Gastroesophageal sphincter (tissue), 4 donors: Measurements from ENCODE around the gene RFX2. TPM values are rescaled to one million over a fixed set of nuclear protein-coding genes. Genes with fewer than 3 reads are reported as not detected.
A peak's percentile ranks its signal among the peaks of the same experiment; 100 is the strongest.

Experiments
- ATAC-seq: fragments of 150-250 bp; one replicate; pipeline ENCODE4 v1.9.1; 2016; ENCODE audit warnings: mild to moderate bottlenecking, moderate library complexity
- H3K27ac ChIP-seq, 4 donors: fragments of 200-600 bp; sonication (generic) in 3 of 4; 1 replicate in 3 of 4; 2 replicates in 1 of 4; pipeline ENCODE4 v1.5.1; 2016 to 2019
- H3K27me3 ChIP-seq: fragments of 200-600 bp; sonication (generic); one replicate; pipeline ENCODE4 v1.5.1; 2019
- H3K36me3 ChIP-seq, 2 donors: fragments of 200-600 bp; sonication (generic); one replicate each; pipeline ENCODE4 v1.5.1; 2019; ENCODE audit warnings: control low read depth in 1 of 2
- H3K4me1 ChIP-seq, 3 donors: fragments of 200-600 bp; sonication (generic); 1 replicate in 2 of 3; 2 replicates in 1 of 3; pipeline ENCODE4 v1.5.1; 2016 to 2019; ENCODE audit warnings: control low read depth in 2 of 3
- H3K4me3 ChIP-seq, 2 donors: fragments of 200-600 bp; sonication (generic); one replicate each; pipeline ENCODE4 v1.5.1; 2019; ENCODE audit warnings: mild to moderate bottlenecking in 1 of 2, moderate library complexity in 1 of 2
- H3K9me3 ChIP-seq, 3 donors: fragments of 200-600 bp; sonication (generic); one replicate each; pipeline ENCODE4 v1.5.1; 2017 to 2019; ENCODE audit warnings: control low read depth in 2 of 3
- CTCF ChIP-seq, 4 experiments: fragments of 200-600 bp in 2 of 4; fragments of 450-650 bp in 2 of 4; sonication (generic) in 1 of 4; IDR thresholded peaks; one replicate each; pipeline ENCODE4 v1.5.1; 2017 to 2019; ENCODE audit warnings: antibody characterized with exemption in 4 of 4, mild to moderate bottlenecking in 2 of 4, moderate library complexity in 2 of 4
- EP300 ChIP-seq: sonication (generic); formaldehyde crosslinking; IDR thresholded peaks from one replicate; pipeline ENCODE4 v1.6.1; 2017; ENCODE audit warnings: antibody characterized with exemption, mild to moderate bottlenecking
- POLR2A ChIP-seq, 2 donors: fragments of 450-650 bp; IDR thresholded peaks; one replicate each; pipeline ENCODE4 v1.6.1; 2017; ENCODE audit warnings: antibody characterized with exemption in 2 of 2, mild to moderate bottlenecking in 2 of 2, moderate library complexity in 1 of 2
- POLR2AphosphoS5 ChIP-seq: sonication (generic); formaldehyde crosslinking; IDR thresholded peaks from one replicate; pipeline ENCODE4 v1.6.1; 2017; ENCODE audit warnings: antibody characterized with exemption
- WGBS, 2 donors: methylation state at CpG; one replicate each; pipeline ENCODE4 v1.1.5; 2018; ENCODE audit warnings: low coverage in 1 of 2; 5-methylcytosine and 5-hydroxymethylcytosine counted together
- total RNA-seq, 4 donors: library from RNA; depleted of rRNA; stranded (reverse); fragments of >200 nt; gene quantifications; one replicate each; pipeline ENCODE4 v1.1.0, GENCODE V29; 2016

Gene RFX2
- total RNA-seq, 4 donors from 2014 or later: 18.7 to 49.1 (median 37.6) TPM

- 55 to 76% methylated on average over 4 of the region's 4 CpGs for WGBS, 2 donors
- no peak for ATAC-seq
- Histone ChIP-seq H3K4me3 (no peak overlapping the region), H3K9me3 (no peaks in the 10 kb centered on the region), H3K4me1 (peaks cover 20 to 94% (median 46%) of the 10 kb centered on the region in 3 donors), H3K27me3 (no peaks in the 10 kb centered on the region), H3K36me3 (no peaks in the 10 kb centered on the region), H3K27ac (peak overlapping the region; percentile 1 to 97 (median 60))
- TF ChIP-seq POLR2A (IDR thresholded peaks at IDR 0.05) (no peak), CTCF (IDR thresholded peaks at IDR 0.05) (no peak)
These were observed 14.5 kb downstream of the RFX2 start for GRCh38 chr19:6095760-6096159.

DNA sequence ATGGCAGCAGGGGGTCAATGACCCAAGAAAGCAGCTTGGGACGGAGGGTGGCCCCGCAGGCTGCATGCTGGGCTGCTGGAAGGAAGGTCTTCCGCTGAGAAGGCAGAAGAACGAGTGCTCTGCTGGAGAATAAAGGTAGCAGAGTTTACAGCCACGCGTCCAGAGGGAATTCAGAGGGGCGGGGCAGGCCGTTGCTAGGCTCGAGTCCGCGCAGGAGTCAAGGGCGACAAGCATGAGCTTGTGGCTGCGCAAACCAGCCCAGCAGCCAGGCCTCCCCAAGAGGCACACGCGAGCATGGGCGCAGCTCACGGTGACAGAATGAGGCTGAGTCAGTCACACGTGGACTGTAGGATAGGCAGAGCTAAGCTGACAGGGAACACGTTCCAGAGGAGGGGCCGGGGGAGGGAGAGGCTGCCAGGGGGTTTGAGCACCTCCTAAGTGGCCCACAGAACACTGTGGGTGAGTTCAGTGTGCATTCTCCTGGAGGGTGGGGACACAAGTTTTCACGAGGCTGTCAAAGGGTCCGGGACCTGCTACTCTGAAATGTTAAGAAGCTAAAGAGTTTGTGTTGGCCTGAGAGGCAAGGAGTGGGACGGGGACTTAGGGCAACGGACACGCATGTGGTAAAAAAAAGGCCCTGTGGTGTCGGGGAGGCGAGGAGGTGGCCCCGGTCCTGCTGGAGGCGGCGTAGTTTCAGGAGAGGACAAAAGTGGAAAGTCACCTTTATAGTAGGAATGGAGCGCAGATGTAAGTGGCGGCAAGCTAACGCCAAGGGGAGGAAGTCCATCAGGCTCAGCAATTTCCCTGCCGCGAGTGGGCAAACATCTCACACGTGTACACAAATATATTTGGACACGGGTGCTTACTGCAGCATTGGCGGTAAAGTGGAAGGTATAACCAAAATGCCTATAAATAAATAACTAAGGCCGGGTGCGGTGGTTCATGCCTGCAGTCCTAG lies 17.7 kb downstream of the RFX2 start:
- TF ChIP-seq POLR2A (IDR thresholded peaks at IDR 0.05) (peak; percentile 48 to 68), POLR2AphosphoS5 (peak; percentile 85), CTCF (IDR thresholded peaks at IDR 0.05) (peak in 2 of 4 experiments; percentile 52), EP300 (no peak)
- Histone ChIP-seq H3K4me1 (peaks cover 6 to 92% (median 32%) of the 10 kb centered on the region in 3 donors), H3K4me3 (peak overlapping the region; percentile 1 to 38)

DNA sequence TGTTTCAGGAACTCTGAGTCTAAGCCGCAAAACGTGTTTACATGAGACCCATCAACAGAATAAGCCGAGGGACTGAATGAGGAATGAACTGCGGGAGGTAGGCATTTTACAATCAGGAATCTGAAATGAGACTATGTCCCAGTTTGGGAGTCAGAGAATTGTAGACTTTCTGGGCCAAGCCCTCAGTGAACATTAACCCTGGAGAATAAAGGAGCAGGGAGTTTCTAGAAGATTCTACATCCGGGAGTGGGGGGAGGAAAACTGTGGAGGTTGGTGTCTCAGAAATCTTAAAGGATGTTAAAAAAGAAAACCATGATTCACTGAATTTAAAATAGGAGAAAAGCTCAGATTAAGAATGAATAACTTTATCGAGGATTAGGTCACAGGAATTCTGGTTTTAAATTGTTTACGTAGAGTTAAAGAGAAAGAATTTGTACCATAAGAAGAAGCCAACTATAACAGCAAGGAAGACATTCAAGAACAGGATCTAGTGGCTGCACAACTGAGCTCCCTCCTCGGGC lies 18.5 kb downstream of the RFX2 start:
- ATAC-seq: no peak

More for the DNA sequence above, 17.7 kb downstream of the RFX2 start:
- H3K27ac ChIP-seq: peak overlapping the region; percentile 73 to 97 (median 89)
- H3K9me3 ChIP-seq: no peaks in the 10 kb centered on the region
- H3K36me3 ChIP-seq: no peaks in the 10 kb centered on the region
- no peaks in the 10 kb centered on the region for H3K27me3 ChIP-seq
- ATAC-seq: peak; percentile 91
- 29 to 31% methylated on average over 20 to 33 of the region's 40 CpGs for WGBS, 2 donors

DNA sequence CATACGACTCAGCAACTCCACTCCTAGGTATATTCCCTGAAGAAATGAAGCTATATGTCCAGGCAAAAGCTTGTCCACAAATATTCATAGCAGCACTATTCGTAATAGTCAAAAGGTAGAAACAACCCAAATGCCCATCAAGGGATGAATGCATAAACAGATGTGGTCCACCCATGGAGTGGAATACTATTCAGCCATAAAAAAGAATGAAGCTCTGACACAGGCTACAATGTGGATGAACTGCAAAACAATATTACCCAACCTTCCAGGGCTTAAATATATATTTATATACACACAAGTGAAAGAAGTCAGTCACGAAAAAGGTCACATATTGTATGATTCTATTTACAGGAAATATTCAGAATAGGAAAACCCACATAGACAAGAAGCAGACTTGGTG lies 19.7 kb downstream of the RFX2 start:
- no peak overlapping the region for H3K4me3 ChIP-seq
- H3K36me3 ChIP-seq: no peaks in the 10 kb centered on the region
- TF ChIP-seq EP300 (no peak), POLR2A (IDR thresholded peaks at IDR 0.05) (no peak), POLR2AphosphoS5 (no peak), CTCF (IDR thresholded peaks at IDR 0.05) (no peak)
- H3K4me1 ChIP-seq: peaks cover 11 to 98% (median 40%) of the 10 kb centered on the region in 3 donors
- no peak for ATAC-seq
- 57 to 77% methylated on average over 2 to 3 of the region's 3 CpGs for WGBS, 2 donors
- H3K27me3 ChIP-seq: no peaks in the 10 kb centered on the region
- no peaks in the 10 kb centered on the region for H3K9me3 ChIP-seq
- H3K27ac ChIP-seq: peak overlapping the region; percentile 73 to 97 (median 89)

More for the DNA sequence above, 18.5 kb downstream of the RFX2 start:
- Histone ChIP-seq H3K27ac (peak overlapping the region; percentile 73 to 97 (median 89)), H3K36me3 (no peaks in the 10 kb centered on the region), H3K4me3 (peak overlapping the region; percentile 1 to 38), H3K4me1 (peaks cover 8 to 92% (median 40%) of the 10 kb centered on the region in 3 donors), H3K9me3 (no peaks in the 10 kb centered on the region), H3K27me3 (no peaks in the 10 kb centered on the region)
- TF ChIP-seq EP300: no peak
- TF ChIP-seq POLR2AphosphoS5: peak; percentile 55
- 19 to 24% methylated on average over 4 to 8 of the region's 8 CpGs for WGBS, 2 donors

GRCh38 chr19:6088602-6089049 lies 21.7 kb downstream of the RFX2 start:
- WGBS, 2 donors: 40 to 45% methylated on average over 3 of the region's 3 CpGs
- Histone ChIP-seq H3K27ac (peak overlapping the region; percentile 79 to 97 (median 87)), H3K4me1 (peaks cover 11 to 89% (median 38%) of the 10 kb centered on the region in 3 donors), H3K4me3 (no peak overlapping the region), H3K9me3 (no peaks in the 10 kb centered on the region), H3K36me3 (no peaks in the 10 kb centered on the region), H3K27me3 (no peaks in the 10 kb centered on the region)
- no peak for TF ChIP-seq EP300
- no peak for TF ChIP-seq POLR2AphosphoS5
- TF ChIP-seq POLR2A (IDR thresholded peaks at IDR 0.05): no peak
- no peak for TF ChIP-seq CTCF (IDR thresholded peaks at IDR 0.05)
- no peak for ATAC-seq
